ENCODE data around the gene COMT. TPM values are rescaled to one million over a fixed set of nuclear protein-coding genes. Genes with fewer than 3 reads are reported as not detected.

Gene COMT
- total RNA-seq, 4 donors from 2014 or later: 58.5 to 103 (median 85.3) TPM

DNA sequence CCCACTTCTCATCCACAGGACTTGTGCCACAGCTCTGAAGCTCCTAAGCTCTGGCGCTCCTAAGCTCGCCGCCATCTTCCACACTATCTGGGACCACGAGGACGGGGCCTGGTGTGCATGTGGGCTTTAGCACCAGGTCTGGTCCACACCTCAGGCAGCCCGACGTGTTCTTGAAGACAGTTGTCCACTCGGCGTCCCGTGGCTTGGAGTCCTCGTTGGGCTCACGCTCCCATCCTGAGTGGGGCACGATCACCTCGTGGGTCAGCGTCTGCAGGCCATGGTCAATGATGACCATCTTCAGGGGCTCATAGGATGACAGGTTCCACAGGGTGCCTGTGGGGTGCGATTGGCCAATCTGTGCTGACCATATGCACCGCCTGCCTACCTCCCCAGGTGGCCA, 37.2 kb downstream of the COMT start:
- in situ Hi-C loops (cut with MboI; ENCODE audit: low pct_ligation_motif_present in 1 of 4, low pct_unique_long_range_greater_than_20kb in 1 of 4, low sequenced_read_pairs in 3 of 4) (no loop called here), intact Hi-C loops (cut with DNase I; ENCODE audit: low total_unique reads) (loop anchor here (10.0 kb wide), 1 partner anchor 146 kb away; no protein-coding TSS in a partner anchor)

GRCh38 chr22:19979712-19980493, 38.3 kb downstream of the COMT start:
- H3K27me3 ChIP-seq: no peaks in the 10 kb centered on the region
- in situ Hi-C loops (cut with MboI; ENCODE audit: low pct_ligation_motif_present in 1 of 4, low pct_unique_long_range_greater_than_20kb in 1 of 4, low sequenced_read_pairs in 3 of 4): no loop called here
- H3K36me3 ChIP-seq: no peaks in the 10 kb centered on the region
- no peak overlapping the region for H3K27ac ChIP-seq
- DNase-seq: no peak
- intact Hi-C loops (cut with DNase I; ENCODE audit: low total_unique reads): loop anchor here (10.0 kb wide), 1 partner anchor 145 kb away; no protein-coding TSS in a partner anchor
- H3K4me3 ChIP-seq: no peak overlapping the region
- WGBS, 2 donors (ENCODE audit: low coverage in 1 of 2): 94% methylated on average over 48 of the region's 52 CpGs; no CpG with 5 or more reads in 1 of the 2 donors
- peaks cover 0 to 4% (median 1%) of the 10 kb centered on the region in 4 donors for H3K4me1 ChIP-seq
- TF ChIP-seq POLR2AphosphoS5 (IDR thresholded peaks at IDR 0.05) (no peak), CTCF (IDR thresholded peaks at IDR 0.05) (no peak), POLR2A (IDR thresholded peaks at IDR 0.05) (no peak), EP300 (IDR thresholded peaks at IDR 0.05; ENCODE audit: low read depth) (no peak)
- H3K9me3 ChIP-seq: no peaks in the 10 kb centered on the region

More for the DNA sequence above, 37.2 kb downstream of the COMT start:
- H3K9me3 ChIP-seq: no peaks in the 10 kb centered on the region
- TF ChIP-seq POLR2AphosphoS5 (IDR thresholded peaks at IDR 0.05): no peak
- TF ChIP-seq EP300 (IDR thresholded peaks at IDR 0.05; ENCODE audit: low read depth): no peak
- TF ChIP-seq CTCF (IDR thresholded peaks at IDR 0.05): no peak
- no peak for TF ChIP-seq POLR2A (IDR thresholded peaks at IDR 0.05)
- no peak overlapping the region for H3K4me3 ChIP-seq
- H3K27ac ChIP-seq: no peak overlapping the region
- WGBS, 2 donors (ENCODE audit: low coverage in 1 of 2): 96% methylated on average over 13 of the region's 17 CpGs; no CpG with 5 or more reads in 1 of the 2 donors
- DNase-seq: no peak
- no peaks in the 10 kb centered on the region for H3K27me3 ChIP-seq
- H3K36me3 ChIP-seq: no peaks in the 10 kb centered on the region
- H3K4me1 ChIP-seq: no peaks in the 10 kb centered on the region

- Histone ChIP-seq H3K36me3 (no peaks in the 10 kb centered on the region), H3K4me1 (peaks cover under 1 to 5% (median 3%) of the 10 kb centered on the region in 4 donors), H3K9me3 (no peaks in the 10 kb centered on the region), H3K4me3 (no peak overlapping the region), H3K27me3 (no peaks in the 10 kb centered on the region), H3K27ac (no peak overlapping the region)
- WGBS, 2 donors (ENCODE audit: low coverage in 1 of 2): 94% methylated on average over 7 of the region's 7 CpGs; no CpG with 5 or more reads in 1 of the 2 donors
- in situ Hi-C loops (cut with MboI; ENCODE audit: low pct_ligation_motif_present in 1 of 4, low pct_unique_long_range_greater_than_20kb in 1 of 4, low sequenced_read_pairs in 3 of 4) (no loop called here), intact Hi-C loops (cut with DNase I; ENCODE audit: low total_unique reads) (no loop called here)
- DNase-seq: no peak
- TF ChIP-seq POLR2AphosphoS5 (IDR thresholded peaks at IDR 0.05) (no peak), POLR2A (IDR thresholded peaks at IDR 0.05) (no peak), EP300 (IDR thresholded peaks at IDR 0.05; ENCODE audit: low read depth) (no peak), CTCF (IDR thresholded peaks at IDR 0.05) (no peak)
These were observed 39.2 kb downstream of the COMT start for GRCh38 chr22:19980766-19981165.

- no peaks in the 10 kb centered on the region for H3K9me3 ChIP-seq
- H3K4me3 ChIP-seq: no peak overlapping the region
- H3K27me3 ChIP-seq: no peaks in the 10 kb centered on the region
- H3K27ac ChIP-seq: no peak overlapping the region
- in situ Hi-C loops (cut with MboI; ENCODE audit: low pct_ligation_motif_present in 1 of 4, low pct_unique_long_range_greater_than_20kb in 1 of 4, low sequenced_read_pairs in 3 of 4): no loop called here
- no peak for TF ChIP-seq POLR2A (IDR thresholded peaks at IDR 0.05)
- no peak for TF ChIP-seq CTCF (IDR thresholded peaks at IDR 0.05)
- TF ChIP-seq EP300 (IDR thresholded peaks at IDR 0.05; ENCODE audit: low read depth): no peak
- TF ChIP-seq POLR2AphosphoS5 (IDR thresholded peaks at IDR 0.05): no peak
- peaks cover 7 to 11% (median 9%) of the 10 kb centered on the region in 4 donors for H3K4me1 ChIP-seq
- intact Hi-C loops (cut with DNase I; ENCODE audit: low total_unique reads): no loop called here
- H3K36me3 ChIP-seq: no peaks in the 10 kb centered on the region
- WGBS, 2 donors (ENCODE audit: low coverage in 1 of 2): 91% methylated on average over 27 of the region's 33 CpGs; no CpG with 5 or more reads in 1 of the 2 donors
- DNase-seq: no peak
These were observed 39.8 kb downstream of the COMT start for GRCh38 chr22:19981171-19981960.

Measured in transverse colon (tissue), 4 donors.